ENCODE data around the gene CNIH1. TPM values are rescaled to one million over a fixed set of nuclear protein-coding genes. Genes with fewer than 3 reads are reported as not detected.
"Not testable (repeated sequence)": the region's sequence is repeated elsewhere in the genome, so short reads cannot be mapped to it uniquely, and the experiment has no call there.

CNIH1 gene
- total and polyA plus RNA-seq, 4 donors: 65.7 to 137 (median 108) TPM

DNA sequence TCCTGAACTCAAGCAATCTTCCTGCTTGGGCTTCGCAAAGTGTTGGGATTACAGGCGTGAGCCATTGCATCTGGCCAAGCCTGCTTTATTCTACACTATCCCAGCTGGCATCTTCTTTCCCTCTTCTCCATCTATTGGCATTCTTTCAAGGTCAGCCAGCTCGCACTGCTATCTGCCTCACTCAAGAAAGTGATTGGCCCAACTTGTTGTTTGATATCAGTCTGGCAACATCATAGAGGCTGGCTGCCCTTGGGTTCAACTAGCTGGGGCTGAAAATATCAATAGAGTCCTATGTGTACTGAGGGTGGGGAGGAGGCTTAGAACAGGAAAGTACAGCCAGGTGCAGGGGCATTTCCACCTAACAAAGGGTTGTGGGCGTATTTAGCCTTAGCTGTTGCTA lies 30.5 kb upstream of the CNIH1 start:
- Histone ChIP-seq H3K27me3 (ENCODE audit: control insufficient read depth, insufficient read depth, low read length) (no peaks in the 10 kb centered on the region), H3K4me3 (ENCODE audit: low read depth, low read length) (no peak overlapping the region), H3K9me3 (ENCODE audit: control insufficient read depth, insufficient read depth, low read length) (no peaks in the 10 kb centered on the region), H3K27ac (ENCODE audit: low read depth, low read length) (no peak overlapping the region), H3K36me3 (ENCODE audit: control insufficient read depth, insufficient read depth, low read length) (no peaks in the 10 kb centered on the region), H3K4me1 (ENCODE audit: control insufficient read depth, insufficient read depth, low read length) (no peaks in the 10 kb centered on the region)
- no peak for DNase-seq (ENCODE audit: low read depth in 4 of 6, low spot score in 6 of 6)
- 87% methylated on average over 3 of the region's 4 CpGs for WGBS (ENCODE audit: insufficient coverage)

DNA sequence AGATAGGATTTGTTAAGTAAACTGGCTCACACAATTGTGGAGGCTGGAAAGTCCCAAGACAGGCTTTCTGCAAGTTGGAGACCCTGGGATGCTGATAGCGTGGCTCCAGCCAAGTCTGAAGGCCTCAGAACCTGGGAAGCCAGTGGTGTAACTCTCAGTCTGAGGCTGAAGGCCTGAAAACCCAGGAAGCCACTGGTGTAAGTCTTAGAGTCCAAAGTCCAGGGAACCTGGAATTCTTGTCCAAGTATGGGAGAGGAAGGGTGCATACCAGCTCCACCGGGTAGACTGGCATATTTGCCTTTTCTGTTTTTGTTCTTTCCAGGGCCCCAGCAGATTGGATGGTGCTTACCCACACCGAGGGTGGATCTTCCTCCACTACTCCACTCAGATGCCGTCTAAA lies 29.5 kb upstream of the CNIH1 start:
- Histone ChIP-seq H3K27me3 (ENCODE audit: control insufficient read depth, insufficient read depth, low read length) (no peaks in the 10 kb centered on the region), H3K9me3 (ENCODE audit: control insufficient read depth, insufficient read depth, low read length) (no peaks in the 10 kb centered on the region), H3K36me3 (ENCODE audit: control insufficient read depth, insufficient read depth, low read length) (no peaks in the 10 kb centered on the region), H3K27ac (ENCODE audit: low read depth, low read length) (no peak overlapping the region), H3K4me3 (ENCODE audit: low read depth, low read length) (no peak overlapping the region), H3K4me1 (ENCODE audit: control insufficient read depth, insufficient read depth, low read length) (no peaks in the 10 kb centered on the region)
- no peak for DNase-seq (ENCODE audit: low read depth in 4 of 6, low spot score in 6 of 6)
- 91% methylated on average over 2 of the region's 4 CpGs for WGBS (ENCODE audit: insufficient coverage)

- no peaks in the 10 kb centered on the region for H3K36me3 ChIP-seq (ENCODE audit: control insufficient read depth, insufficient read depth, low read length)
- H3K4me1 ChIP-seq (ENCODE audit: control insufficient read depth, insufficient read depth, low read length): no peaks in the 10 kb centered on the region
- H3K9me3 ChIP-seq (ENCODE audit: control insufficient read depth, insufficient read depth, low read length): no peaks in the 10 kb centered on the region
- H3K27me3 ChIP-seq (ENCODE audit: control insufficient read depth, insufficient read depth, low read length): no peaks in the 10 kb centered on the region
- no peak overlapping the region for H3K27ac ChIP-seq (ENCODE audit: low read depth, low read length)
- H3K4me3 ChIP-seq (ENCODE audit: low read depth, low read length): no peak overlapping the region
- no peak for DNase-seq (ENCODE audit: low read depth in 4 of 6, low spot score in 6 of 6)
These were observed 26.1 kb upstream of the CNIH1 start for GRCh38 chr14:54467280-54467679.

DNA sequence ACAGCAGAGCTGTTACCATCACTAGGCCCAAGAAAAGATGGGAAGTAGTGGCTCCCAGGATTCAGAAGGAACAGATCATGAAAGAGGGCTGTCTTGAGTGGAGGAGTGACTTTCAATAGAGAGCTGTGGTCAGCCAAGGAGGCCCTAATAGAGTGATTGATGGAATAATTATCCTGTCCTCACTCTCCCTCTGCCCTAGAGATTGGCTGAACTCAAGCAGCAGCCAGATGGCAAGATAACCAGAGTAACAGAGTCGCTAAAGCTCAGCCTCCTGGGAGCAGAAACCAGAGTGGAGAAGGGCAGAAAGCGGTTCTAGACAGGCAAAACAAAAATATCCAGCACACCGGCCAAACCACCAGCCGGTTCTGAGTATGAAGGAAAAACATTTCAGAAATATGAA lies 24.5 kb upstream of the CNIH1 start:
- no CpG with 5 or more reads among the region's 4 CpGs for WGBS (ENCODE audit: insufficient coverage)
- Histone ChIP-seq H3K36me3 (ENCODE audit: control insufficient read depth, insufficient read depth, low read length) (no peaks in the 10 kb centered on the region), H3K4me1 (ENCODE audit: control insufficient read depth, insufficient read depth, low read length) (no peaks in the 10 kb centered on the region), H3K9me3 (ENCODE audit: control insufficient read depth, insufficient read depth, low read length) (no peaks in the 10 kb centered on the region), H3K4me3 (ENCODE audit: low read depth, low read length) (no peak overlapping the region), H3K27ac (ENCODE audit: low read depth, low read length) (no peak overlapping the region), H3K27me3 (ENCODE audit: control insufficient read depth, insufficient read depth, low read length) (no peaks in the 10 kb centered on the region)
- no peak for DNase-seq (ENCODE audit: low read depth in 4 of 6, low spot score in 6 of 6)

GRCh38 chr14:54462048-54462447 lies 20.9 kb upstream of the CNIH1 start:
- Histone ChIP-seq H3K4me3 (ENCODE audit: low read depth, low read length) (no peak overlapping the region), H3K4me1 (ENCODE audit: control insufficient read depth, insufficient read depth, low read length) (no peaks in the 10 kb centered on the region), H3K36me3 (ENCODE audit: control insufficient read depth, insufficient read depth, low read length) (no peaks in the 10 kb centered on the region), H3K27me3 (ENCODE audit: control insufficient read depth, insufficient read depth, low read length) (no peaks in the 10 kb centered on the region), H3K9me3 (ENCODE audit: control insufficient read depth, insufficient read depth, low read length) (no peaks in the 10 kb centered on the region), H3K27ac (ENCODE audit: low read depth, low read length) (no peak overlapping the region)
- WGBS (ENCODE audit: insufficient coverage): 86% methylated on average over 2 of the region's 5 CpGs
- no peak for DNase-seq (ENCODE audit: low read depth in 4 of 6, low spot score in 6 of 6)

GRCh38 chr14:54459106-54459505 lies 17.9 kb upstream of the CNIH1 start:
- H3K27me3 ChIP-seq (ENCODE audit: control insufficient read depth, insufficient read depth, low read length): no peaks in the 10 kb centered on the region
- H3K4me1 ChIP-seq (ENCODE audit: control insufficient read depth, insufficient read depth, low read length): no peaks in the 10 kb centered on the region
- no peaks in the 10 kb centered on the region for H3K9me3 ChIP-seq (ENCODE audit: control insufficient read depth, insufficient read depth, low read length)
- 92% methylated on average over 3 of the region's 3 CpGs for WGBS (ENCODE audit: insufficient coverage)
- H3K36me3 ChIP-seq (ENCODE audit: control insufficient read depth, insufficient read depth, low read length): no peaks in the 10 kb centered on the region
- no peak overlapping the region for H3K4me3 ChIP-seq (ENCODE audit: low read depth, low read length)
- no peak for DNase-seq (ENCODE audit: low read depth in 4 of 6, low spot score in 6 of 6)
- H3K27ac ChIP-seq (ENCODE audit: low read depth, low read length): no peak overlapping the region

- not testable (repeated sequence) for H3K27ac ChIP-seq (ENCODE audit: low read depth, low read length); H3K4me3 ChIP-seq (ENCODE audit: low read depth, low read length); H3K4me1 ChIP-seq (ENCODE audit: control insufficient read depth, insufficient read depth, low read length); H3K27me3 ChIP-seq (ENCODE audit: control insufficient read depth, insufficient read depth, low read length); H3K36me3 ChIP-seq (ENCODE audit: control insufficient read depth, insufficient read depth, low read length); H3K9me3 ChIP-seq (ENCODE audit: control insufficient read depth, insufficient read depth, low read length); DNase-seq (ENCODE audit: low read depth in 4 of 6, low spot score in 6 of 6)
These were observed 17.4 kb upstream of the CNIH1 start for GRCh38 chr14:54458536-54458935.

DNA sequence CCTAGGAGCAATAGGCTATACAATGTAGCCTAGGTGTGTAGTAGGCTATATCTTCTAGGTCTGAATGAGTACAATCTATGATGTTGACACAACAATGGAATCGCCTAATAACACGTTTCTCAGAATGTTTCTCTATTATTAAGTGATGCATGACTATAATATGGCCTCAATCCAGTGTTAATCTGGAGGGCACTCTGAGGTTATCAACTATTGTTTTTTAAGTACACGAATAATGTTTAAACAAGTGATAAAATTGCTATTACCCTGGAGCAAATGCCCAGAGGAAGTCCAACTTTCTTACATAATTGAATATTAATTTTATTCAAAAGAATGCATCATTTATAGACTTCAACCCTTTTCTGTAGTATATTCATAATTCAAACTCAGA lies 16.4 kb upstream of the CNIH1 start:
- Histone ChIP-seq H3K27ac (ENCODE audit: low read depth, low read length) (no peak overlapping the region), H3K4me1 (ENCODE audit: control insufficient read depth, insufficient read depth, low read length) (no peaks in the 10 kb centered on the region), H3K4me3 (ENCODE audit: low read depth, low read length) (no peak overlapping the region), H3K27me3 (ENCODE audit: control insufficient read depth, insufficient read depth, low read length) (no peaks in the 10 kb centered on the region), H3K36me3 (ENCODE audit: control insufficient read depth, insufficient read depth, low read length) (no peaks in the 10 kb centered on the region), H3K9me3 (ENCODE audit: control insufficient read depth, insufficient read depth, low read length) (no peaks in the 10 kb centered on the region)
- no peak for DNase-seq (ENCODE audit: low read depth in 4 of 6, low spot score in 6 of 6)
- WGBS (ENCODE audit: insufficient coverage): no CpG with 5 or more reads among the region's 3 CpGs

GRCh38 chr14:54456820-54457608 lies 15.8 kb upstream of the CNIH1 start:
- H3K4me3 ChIP-seq (ENCODE audit: low read depth, low read length); H3K9me3 ChIP-seq (ENCODE audit: control insufficient read depth, insufficient read depth, low read length); H3K4me1 ChIP-seq (ENCODE audit: control insufficient read depth, insufficient read depth, low read length); H3K27ac ChIP-seq (ENCODE audit: low read depth, low read length); DNase-seq (ENCODE audit: low read depth in 4 of 6, low spot score in 6 of 6); H3K27me3 ChIP-seq (ENCODE audit: control insufficient read depth, insufficient read depth, low read length); H3K36me3 ChIP-seq (ENCODE audit: control insufficient read depth, insufficient read depth, low read length): not testable (repeated sequence)
- WGBS (ENCODE audit: insufficient coverage): 100% methylated on average over 1 of the region's 1 CpG

- Histone ChIP-seq H3K27me3 (ENCODE audit: control insufficient read depth, insufficient read depth, low read length) (no peaks in the 10 kb centered on the region), H3K4me3 (ENCODE audit: low read depth, low read length) (no peak overlapping the region), H3K4me1 (ENCODE audit: control insufficient read depth, insufficient read depth, low read length) (no peaks in the 10 kb centered on the region), H3K36me3 (ENCODE audit: control insufficient read depth, insufficient read depth, low read length) (no peaks in the 10 kb centered on the region), H3K9me3 (ENCODE audit: control insufficient read depth, insufficient read depth, low read length) (no peaks in the 10 kb centered on the region), H3K27ac (ENCODE audit: low read depth, low read length) (no peak overlapping the region)
- no CpG with 5 or more reads among the region's 1 CpG for WGBS (ENCODE audit: insufficient coverage)
- no peak for DNase-seq (ENCODE audit: low read depth in 4 of 6, low spot score in 6 of 6)
These were observed 14.2 kb upstream of the CNIH1 start for GRCh38 chr14:54455363-54455762.

All from spinal cord (tissue), 10 donors.